Heart right ventricle (tissue), 16 donors: Measurements from ENCODE around the gene MAPK11. TPM values are rescaled to one million over a fixed set of nuclear protein-coding genes. Genes with fewer than 3 reads are reported as not detected.

Source experiments
- ATAC-seq, 8 donors: fragments of 200-7000 bp; cut with Tn5 transposase; one replicate each; pipeline ENCODE4 v1.9.1; 2020; ENCODE audit warnings: mild to moderate bottlenecking in 8 of 8, moderate library complexity in 8 of 8, moderate number of reproducible peaks in 1 of 8
- DNase-seq, 2 donors: peaks; one replicate each; pipeline ENCODE4 v3.0.0-alpha.2; 2020
- H3K27ac ChIP-seq, 10 donors: fragments of 200-600 bp; sonication (generic) in 2 of 10; one replicate each; pipeline versions ENCODE4 v1.5.0 to v1.8.0; 2020 to 2022; ENCODE audit warnings: mild to moderate bottlenecking in 3 of 10
- H3K27me3 ChIP-seq, 7 donors: fragments of 200-600 bp; one replicate each; pipeline ENCODE4 v1.8.0; 2021 to 2022; ENCODE audit warnings: mild to moderate bottlenecking in 2 of 7
- H3K36me3 ChIP-seq, 9 donors: fragments of 200-600 bp; sonication (generic) in 1 of 9; one replicate each; pipeline versions ENCODE4 v1.5.0 to v1.8.0; 2020 to 2022; ENCODE audit warnings: mild to moderate bottlenecking in 2 of 9
- H3K4me1 ChIP-seq, 9 donors: fragments of 200-600 bp; sonication (generic) in 1 of 9; one replicate each; pipeline versions ENCODE4 v1.5.0 to v1.8.0; 2020 to 2022; ENCODE audit warnings: mild to moderate bottlenecking in 4 of 9
- H3K4me3 ChIP-seq, 10 donors: fragments of 200-600 bp; sonication (generic) in 2 of 10; one replicate each; pipeline versions ENCODE4 v1.5.0 to v1.8.0; 2020 to 2022; ENCODE audit warnings: mild to moderate bottlenecking in 7 of 10, moderate library complexity in 2 of 10
- H3K9me3 ChIP-seq, 11 donors: fragments of 200-600 bp in 10 of 11; sonication (generic) in 2 of 11; one replicate each; pipeline versions ENCODE4 v1.5.0 to v1.8.0; 2013 to 2022; ENCODE audit warnings: mild to moderate bottlenecking in 2 of 11, control low read depth in 1 of 11, moderate library complexity in 1 of 11
- WGBS, 2 donors: extraction: QIAGEN DNeasy Blood & Tissue Kit; methylation state at CpG; one replicate each; pipeline ENCODE4 v1.1.7; 2013; ENCODE audit warnings: inconsistent platforms in 1 of 2; 5-methylcytosine and 5-hydroxymethylcytosine counted together
- intact Hi-C, 10 donors: fragments of 100-400 bp; cut with DNase I; formaldehyde crosslinking; loops; one replicate each; pipeline versions ENCODE4 v1.11.1 to v1.14.2; 2022
- polyA plus RNA-seq, 2 donors: library from polyadenylated mRNA; stranded (reverse); fragments of 200-250 nt; gene quantifications; one replicate each; pipeline ENCODE4 v1.2.3, GENCODE V29; 2013
- total RNA-seq, 10 donors: library from RNA; stranded (reverse); fragmentation: NEBNext Ultra II Directional in 3 of 10; extraction: Animal tissue kit (Norgen Biotek cat#: 25700) in 3 of 10; gene quantifications; one replicate each; pipeline versions ENCODE4 v1.2.1 to v1.2.4, GENCODE V29; 2021 to 2023
- TF ChIP-seq, protein P1 (sequence below), 9 donors: fragments of 200-600 bp; sonication (generic) in 2 of 9; IDR thresholded peaks; one replicate each; pipeline versions ENCODE4 v1.5.0 to v1.8.0; 2021 to 2022; ENCODE audit warnings: antibody characterized with exemption in 9 of 9, mild to moderate bottlenecking in 5 of 9, moderate library complexity in 1 of 9
- donor health status: Arrhythmogenic right ventricular cardiomyopathy.
- donor health status: ischemic (EF 13 %, LVEDD 7.1; RV severe dilation, severe dysfunction).
- donor health status: healthy with polysubstance abuse.
- donor health status: DM: no; HTN: yes; CAD: no.
- donor health status: DM: no; HTN: no; CAD: no.
- donor health status: ischemic (EF 25% LVEDD 6.9; RV normal size, moderate dysfunction).
- donor health status: ischemic (EF 25% LVEDD 5.7; RV mildly dilated, moderate dysfunction).
- donor health status: healthy.
- donor health status: DM: yes; HTN: yes; CAD: no.
- donor health status: Ischemic cardiomyopathy.
- donor health status: ischemic (EF 35%, LVEDD 5.7; RV mildly dilated, moderate dysfunction).
- donor health status: nonischemic (EF 11% LVEDD 7.7; RV severe dilation, severe dysfunction).
- donor health status: DM: yes; HTN: yes; CAD: no.
- donor health status: PGD.
- donor health status: ischemic (EF 29% LVEDD 5.4; RV normal size, mild dysfunction).
- donor health status: nonischemic (EF 23%, LVEDD 6.1; RV moderate dilation, normal function).

The MAPK11 gene
- total and polyA plus RNA-seq, 12 donors, result 4.3 to 18.0 (median 7.2) TPM

- intact Hi-C loops, result loop anchor here in 5 of 10 donors (10.0 kb wide), 2 partner anchors 258 to 278 kb away; partner anchors contain the start of genes LMF2 (in 4 of the 5), NCAPH2 (in 4 of the 5) and SCO2 (in 1 of the 5)
- Histone ChIP-seq H3K4me3 (peak overlapping the region in 3 of 10 donors; percentile 68 to 100 (median 77)), H3K36me3 (peaks cover 0 to 31% (median 0%) of the 10 kb centered on the region in 9 donors), H3K27ac (no peak overlapping the region), H3K27me3 (no peaks in the 10 kb centered on the region), H3K4me1 (peaks cover 42 to 72% (median 60%) of the 10 kb centered on the region in 9 donors), H3K9me3 (no peaks in the 10 kb centered on the region)
- WGBS, 2 donors, result 82 to 90% methylated on average over 20 of the region's 20 CpGs
- no peak for ATAC-seq
- no peak for DNase-seq
- TF ChIP-seq, protein P1, sequence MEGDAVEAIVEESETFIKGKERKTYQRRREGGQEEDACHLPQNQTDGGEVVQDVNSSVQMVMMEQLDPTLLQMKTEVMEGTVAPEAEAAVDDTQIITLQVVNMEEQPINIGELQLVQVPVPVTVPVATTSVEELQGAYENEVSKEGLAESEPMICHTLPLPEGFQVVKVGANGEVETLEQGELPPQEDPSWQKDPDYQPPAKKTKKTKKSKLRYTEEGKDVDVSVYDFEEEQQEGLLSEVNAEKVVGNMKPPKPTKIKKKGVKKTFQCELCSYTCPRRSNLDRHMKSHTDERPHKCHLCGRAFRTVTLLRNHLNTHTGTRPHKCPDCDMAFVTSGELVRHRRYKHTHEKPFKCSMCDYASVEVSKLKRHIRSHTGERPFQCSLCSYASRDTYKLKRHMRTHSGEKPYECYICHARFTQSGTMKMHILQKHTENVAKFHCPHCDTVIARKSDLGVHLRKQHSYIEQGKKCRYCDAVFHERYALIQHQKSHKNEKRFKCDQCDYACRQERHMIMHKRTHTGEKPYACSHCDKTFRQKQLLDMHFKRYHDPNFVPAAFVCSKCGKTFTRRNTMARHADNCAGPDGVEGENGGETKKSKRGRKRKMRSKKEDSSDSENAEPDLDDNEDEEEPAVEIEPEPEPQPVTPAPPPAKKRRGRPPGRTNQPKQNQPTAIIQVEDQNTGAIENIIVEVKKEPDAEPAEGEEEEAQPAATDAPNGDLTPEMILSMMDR (IDR thresholded peaks at IDR 0.05), result no peak
These were observed 23.7 kb downstream of the MAPK11 start for GRCh38 chr22:50246242-50247175.

DNA sequence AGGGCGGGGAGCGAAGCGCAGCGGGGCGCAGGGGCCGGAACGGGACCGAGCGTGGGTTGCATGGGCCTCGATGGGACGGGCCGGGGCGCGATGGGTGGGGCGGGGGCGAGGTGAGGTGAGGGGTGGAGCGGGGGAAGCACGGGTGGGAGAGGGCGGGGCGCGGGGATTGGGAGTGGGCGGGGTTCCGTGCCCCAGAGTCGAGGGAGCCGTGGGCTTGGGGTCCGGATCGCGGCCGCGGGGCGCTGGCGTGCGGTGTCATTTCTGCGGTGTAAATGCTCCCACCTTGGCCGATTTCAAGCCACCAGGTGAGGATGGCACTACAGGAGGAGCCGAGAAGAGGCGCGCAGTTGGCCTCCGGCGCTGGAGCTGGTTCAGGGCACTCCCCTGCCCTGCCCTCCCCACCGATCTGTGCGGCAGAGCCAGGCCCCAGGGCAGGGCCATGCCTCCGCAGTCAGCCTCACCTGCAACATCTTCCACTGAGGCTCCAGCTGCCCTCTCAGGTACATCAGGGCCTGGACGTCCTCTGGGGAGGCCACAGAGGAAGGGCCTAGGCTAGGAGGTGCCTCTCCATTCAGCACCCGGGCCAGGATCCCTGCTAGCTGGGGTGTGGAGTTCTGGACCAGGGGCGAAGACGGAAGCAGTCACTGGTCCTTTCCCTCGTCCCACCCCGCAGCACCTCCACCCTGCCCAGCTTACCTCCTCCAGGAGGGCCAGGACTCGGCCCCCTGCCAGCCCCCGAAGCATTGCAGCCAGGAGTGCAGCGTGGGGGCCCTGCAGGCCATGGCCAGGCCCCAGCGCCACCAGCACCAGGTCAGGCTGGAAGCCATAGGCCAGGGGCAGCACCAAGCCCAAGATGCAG, 24.7 kb downstream of the MAPK11 start:
- Histone ChIP-seq H3K27me3 (no peaks in the 10 kb centered on the region), H3K36me3 (peaks cover 0 to 34% (median 1%) of the 10 kb centered on the region in 9 donors), H3K9me3 (no peaks in the 10 kb centered on the region), H3K4me1 (peaks cover 41 to 73% (median 59%) of the 10 kb centered on the region in 9 donors), H3K4me3 (peak overlapping the region; percentile 68 to 100 (median 77)), H3K27ac (peak overlapping the region in 9 of 10 donors; percentile 79 to 96 (median 86))
- ATAC-seq (peak in 7 of 8 donors; percentile 20 to 59 (median 38)), DNase-seq (no peak)
- intact Hi-C loops, result loop anchor here in 5 of 10 donors (2.0 to 10.0 kb wide), 3 partner anchors 97 to 279 kb away; partner anchors contain the start of genes LMF2 (in 4 of the 5), NCAPH2 (in 4 of the 5), PPP6R2 (in 2 of the 5) and SCO2 (in 1 of the 5)
- TF ChIP-seq, protein P1 (IDR thresholded peaks at IDR 0.05), result no peak
- WGBS, 2 donors, result 13 to 14% methylated on average over 44 to 53 of the region's 53 CpGs

DNA sequence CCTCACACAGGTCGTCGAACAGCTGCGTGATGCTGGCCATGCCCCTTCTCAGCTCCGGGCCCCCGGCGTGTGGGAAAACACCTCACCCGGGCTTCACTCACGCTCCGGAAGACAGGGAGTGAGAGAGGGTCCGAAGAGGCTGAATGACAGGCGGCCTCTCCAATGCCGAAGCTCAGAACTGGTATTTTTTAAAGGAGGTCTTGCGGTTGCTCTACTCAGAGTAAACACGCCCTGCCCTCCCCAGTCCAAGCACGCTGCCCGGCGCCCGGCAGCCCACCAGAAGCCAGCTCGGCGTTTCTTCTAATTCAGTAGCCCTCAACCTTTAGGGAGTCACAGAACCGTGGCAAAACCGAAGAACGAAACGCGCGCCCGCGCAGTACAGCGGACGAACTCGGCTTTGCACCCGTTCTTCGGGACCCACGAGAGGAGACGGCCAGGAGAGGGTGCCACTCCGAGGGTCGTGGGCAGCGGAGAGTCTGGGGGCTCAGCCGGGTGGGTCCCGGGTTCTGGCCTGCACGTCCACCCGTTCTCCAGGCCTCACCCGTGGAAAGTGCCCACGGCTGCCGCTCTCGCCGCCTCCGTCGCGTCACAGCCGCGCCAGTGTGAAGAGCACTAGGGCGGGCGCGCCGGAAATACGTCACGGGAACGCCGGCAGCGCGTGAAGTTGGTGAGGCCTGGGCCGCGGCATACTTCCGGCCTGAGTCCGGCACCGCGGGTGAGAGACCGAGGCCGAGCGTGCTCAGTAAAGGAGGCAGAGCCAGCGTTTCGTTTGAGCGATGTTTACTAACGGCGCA, 25.6 kb downstream of the MAPK11 start, which contains the start of gene TUBGCP6:
Gene TUBGCP6, minus strand, starts transcription at position 604 of the 794 bp plus-strand sequence. Its CDS starts 564 bp downstream, at position 40.
- Histone ChIP-seq H3K36me3 (peaks cover 0 to 42% (median 8%) of the 10 kb centered on the region in 9 donors), H3K4me1 (peaks cover 34 to 65% (median 51%) of the 10 kb centered on the region in 9 donors), H3K27me3 (no peaks in the 10 kb centered on the region), H3K27ac (peak within 1 kb of the TSS; percentile 28 to 96 (median 86)), H3K4me3 (peak within 1 kb of the TSS; percentile 68 to 100 (median 77)), H3K9me3 (no peaks in the 10 kb centered on the region)
- DNase-seq (peak; percentile 95), ATAC-seq (peak; percentile 90 to 96 (median 94))
- WGBS, 2 donors, result 0 to 1% methylated on average over 76 of the region's 76 CpGs
- intact Hi-C loops, result loop anchor here in 5 of 10 donors (2.0 to 10.0 kb wide), 4 partner anchors 98 to 378 kb away; partner anchors contain the start of genes LMF2 (in 4 of the 5), NCAPH2 (in 4 of the 5), PPP6R2 (in 2 of the 5) and SCO2 (in 1 of the 5)
- TF ChIP-seq, protein P1 (IDR thresholded peaks at IDR 0.05), result peak in 3 of 9 donors; percentile 40 to 41 (median 40)
